ENCODE measurements around the gene FAM20C. TPM values are rescaled to one million over a fixed set of nuclear protein-coding genes. Genes with fewer than 3 reads are reported as not detected.
"Not testable (repeated sequence)": the region's sequence is repeated elsewhere in the genome, so short reads cannot be mapped to it uniquely, and the experiment has no call there.

Gene FAM20C
- total RNA-seq, 1 experiment from 2014 or later, result 132 TPM

DNA sequence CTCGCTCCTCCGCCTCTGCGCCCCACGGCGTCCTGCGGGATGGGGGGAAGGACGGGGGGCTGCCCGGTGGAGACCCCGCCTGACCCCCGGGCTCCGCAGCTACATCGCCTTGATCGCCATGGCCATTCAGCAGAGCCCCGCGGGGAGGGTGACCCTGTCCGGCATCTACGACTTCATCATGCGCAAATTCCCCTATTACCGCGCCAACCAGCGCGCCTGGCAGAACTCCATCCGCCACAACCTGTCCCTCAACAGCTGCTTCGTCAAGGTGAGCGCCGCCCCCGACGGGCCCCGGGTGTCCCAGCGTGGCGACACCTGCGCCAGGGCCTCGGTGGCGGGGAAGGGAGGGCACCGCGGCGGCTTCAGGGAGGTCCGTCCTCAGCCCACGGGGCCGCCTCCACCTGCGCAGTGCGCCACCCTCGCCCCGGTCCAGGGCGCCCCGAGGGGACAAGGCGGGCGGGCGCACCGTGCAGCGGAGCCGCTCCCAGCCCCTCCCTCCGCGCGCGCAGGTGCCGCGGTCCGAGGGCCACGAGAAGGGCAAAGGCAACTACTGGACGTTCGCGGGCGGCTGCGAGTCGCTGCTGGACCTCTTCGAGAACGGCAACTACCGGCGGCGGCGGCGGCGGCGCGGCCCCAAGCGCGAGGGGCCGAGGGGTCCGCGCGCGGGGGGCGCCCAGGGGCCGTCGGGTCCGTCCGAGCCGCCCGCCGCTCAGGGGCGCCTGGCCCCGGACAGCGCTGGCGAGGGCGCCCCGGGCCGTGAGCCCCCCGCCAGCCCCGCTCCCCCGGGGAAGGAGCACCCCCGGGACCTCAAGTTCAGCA lies 98.4 kb downstream of the FAM20C start:
- DNase-seq (ENCODE audit: low spot score), result no peak

DNA sequence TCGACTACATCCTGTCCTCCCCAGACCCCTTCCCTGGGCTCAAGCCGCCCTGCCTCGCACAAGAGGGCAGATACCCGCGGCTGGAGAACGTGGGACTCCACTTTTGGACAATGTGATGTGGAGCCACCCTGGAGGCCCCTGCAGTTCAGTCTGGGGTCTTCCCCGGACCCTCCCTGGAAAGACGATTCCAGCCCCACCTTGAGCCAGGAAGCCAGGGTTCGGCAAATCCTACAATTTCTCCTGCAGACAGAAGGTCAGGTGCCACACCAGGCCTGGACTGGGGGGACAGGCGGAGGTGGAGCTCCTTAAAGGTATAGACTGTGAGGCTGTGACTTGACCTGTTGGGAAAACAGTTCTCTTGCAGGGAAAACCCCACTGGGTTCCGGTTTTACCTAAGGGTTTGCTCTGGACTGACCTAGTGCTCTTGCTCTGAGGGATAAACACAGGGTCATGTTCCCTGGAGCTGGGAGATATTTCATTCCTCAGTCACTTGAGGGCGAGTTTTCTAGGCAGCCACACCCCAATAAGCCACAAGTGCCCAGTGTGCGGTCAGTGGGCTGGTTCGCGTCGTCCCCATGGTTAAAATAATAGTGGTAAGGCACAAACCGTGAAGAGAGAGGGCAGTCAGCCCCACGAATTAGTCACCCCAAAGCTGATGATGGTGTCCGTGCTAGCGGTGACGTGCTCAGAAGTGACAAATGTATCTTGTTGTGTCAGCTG lies 99.2 kb downstream of the FAM20C start:
- peak; percentile 83 for DNase-seq (ENCODE audit: low spot score)

DNA sequence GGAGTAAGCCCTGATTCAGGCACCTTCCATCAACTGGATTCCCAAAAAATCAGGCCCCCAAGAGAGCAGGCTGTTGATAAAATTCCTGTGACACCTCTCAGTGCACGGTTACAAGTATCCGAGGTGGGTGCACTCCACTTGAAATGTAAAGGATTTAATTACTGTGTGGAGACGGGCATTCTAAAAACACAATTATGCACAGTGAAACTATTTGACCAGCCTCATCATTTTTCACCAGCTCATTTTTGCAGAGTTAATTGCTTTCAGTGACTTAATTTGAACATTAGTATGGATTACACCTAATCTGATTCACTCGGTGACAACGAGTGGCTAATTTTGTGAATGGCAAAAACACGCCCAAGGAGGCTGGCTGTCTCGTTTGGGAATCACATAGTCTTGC lies 99.9 kb downstream of the FAM20C start:
- no peak for DNase-seq (ENCODE audit: low spot score)

DNA sequence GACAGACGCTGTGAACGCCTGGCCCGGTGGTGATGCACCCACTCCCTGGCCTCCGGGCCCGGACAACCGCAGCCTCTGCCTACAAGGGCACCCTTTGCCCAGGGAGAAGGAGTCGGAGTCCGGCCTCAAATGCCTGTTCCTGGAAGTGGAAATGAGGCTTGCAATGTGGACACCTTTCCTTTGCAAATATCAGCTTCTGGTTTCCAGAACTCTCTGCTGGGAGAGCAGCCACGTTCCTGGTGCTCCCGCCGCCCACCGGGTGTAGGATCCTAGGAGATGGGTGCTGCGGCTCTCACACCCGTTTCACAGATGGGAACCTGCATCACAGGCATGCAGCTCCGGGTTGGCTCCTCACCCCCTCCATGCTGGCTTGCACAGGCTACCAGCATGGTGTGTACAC lies 100.5 kb downstream of the FAM20C start:
- no peak for DNase-seq (ENCODE audit: low spot score)

DNA sequence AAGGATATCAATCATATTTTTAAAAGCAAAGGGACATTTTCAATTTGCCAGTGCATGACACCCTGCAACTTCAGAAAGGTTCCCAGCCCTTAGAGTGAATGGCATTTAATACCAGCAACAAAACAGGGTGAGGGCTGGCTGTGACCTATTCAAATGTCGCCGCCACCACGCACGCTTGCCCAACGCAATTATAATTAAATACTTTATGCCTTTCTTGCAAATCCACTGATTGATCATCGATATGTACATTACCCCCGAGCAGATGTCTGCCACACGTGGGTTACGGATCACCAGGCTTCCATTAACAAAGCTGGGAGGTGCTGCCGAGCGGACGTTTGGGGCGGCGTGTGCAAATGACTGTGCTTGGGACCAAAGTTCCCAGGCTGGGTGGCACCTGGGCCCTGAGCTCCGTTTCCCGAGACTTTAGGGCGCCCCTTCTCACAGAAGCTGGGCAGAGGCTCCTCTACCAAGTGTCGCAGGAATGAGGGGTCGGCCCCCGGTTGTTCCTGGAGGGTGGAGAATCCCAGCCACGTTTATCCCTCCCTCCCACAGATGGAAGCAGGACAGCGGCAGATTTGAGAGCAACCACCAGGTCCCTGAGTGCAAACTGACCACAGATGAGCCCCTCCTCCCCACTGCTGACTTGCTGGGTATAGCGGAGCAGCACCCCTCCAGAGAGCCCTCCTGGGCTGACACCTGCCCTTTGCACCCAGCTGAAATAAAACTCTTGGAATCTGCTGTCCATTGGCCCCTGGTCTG lies 101.5 kb downstream of the FAM20C start:
- DNase-seq (ENCODE audit: low spot score), result no peak

DNA sequence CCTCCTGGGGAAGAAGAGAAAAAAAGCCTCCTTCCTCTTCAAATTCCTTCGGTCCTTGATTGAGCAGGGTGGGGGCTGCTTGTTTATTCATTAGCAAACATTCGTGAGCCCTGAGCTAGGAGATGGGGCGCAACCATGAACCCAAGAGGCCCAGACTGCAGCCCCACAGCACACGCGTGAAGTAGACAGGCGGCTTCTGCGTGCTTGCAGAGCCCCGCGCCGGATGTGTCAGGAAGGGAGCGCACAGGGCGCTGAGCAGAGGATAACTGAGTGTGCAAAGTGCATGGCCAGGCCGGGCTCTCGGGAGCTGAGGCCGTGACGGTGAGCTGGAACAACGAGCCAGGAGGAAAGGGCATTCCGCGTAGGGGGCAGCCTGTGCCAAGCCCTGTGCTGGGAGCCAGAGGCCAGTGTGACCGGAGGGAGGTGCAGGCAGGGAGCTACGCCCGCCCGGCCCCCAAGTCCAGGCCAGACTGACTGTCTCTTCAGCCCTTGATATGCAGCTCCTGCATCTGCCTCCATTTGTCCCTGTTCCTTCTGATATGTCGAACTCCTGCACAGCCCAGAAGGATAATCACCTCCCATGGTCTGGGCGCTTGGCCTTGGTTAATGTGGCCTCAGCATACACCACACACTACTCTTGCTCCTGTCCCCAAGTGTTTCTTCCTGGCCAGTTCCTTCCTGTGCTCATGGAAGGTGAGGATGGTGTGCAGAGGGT lies 102.2 kb downstream of the FAM20C start:
- no peak for DNase-seq (ENCODE audit: low spot score)

DNA sequence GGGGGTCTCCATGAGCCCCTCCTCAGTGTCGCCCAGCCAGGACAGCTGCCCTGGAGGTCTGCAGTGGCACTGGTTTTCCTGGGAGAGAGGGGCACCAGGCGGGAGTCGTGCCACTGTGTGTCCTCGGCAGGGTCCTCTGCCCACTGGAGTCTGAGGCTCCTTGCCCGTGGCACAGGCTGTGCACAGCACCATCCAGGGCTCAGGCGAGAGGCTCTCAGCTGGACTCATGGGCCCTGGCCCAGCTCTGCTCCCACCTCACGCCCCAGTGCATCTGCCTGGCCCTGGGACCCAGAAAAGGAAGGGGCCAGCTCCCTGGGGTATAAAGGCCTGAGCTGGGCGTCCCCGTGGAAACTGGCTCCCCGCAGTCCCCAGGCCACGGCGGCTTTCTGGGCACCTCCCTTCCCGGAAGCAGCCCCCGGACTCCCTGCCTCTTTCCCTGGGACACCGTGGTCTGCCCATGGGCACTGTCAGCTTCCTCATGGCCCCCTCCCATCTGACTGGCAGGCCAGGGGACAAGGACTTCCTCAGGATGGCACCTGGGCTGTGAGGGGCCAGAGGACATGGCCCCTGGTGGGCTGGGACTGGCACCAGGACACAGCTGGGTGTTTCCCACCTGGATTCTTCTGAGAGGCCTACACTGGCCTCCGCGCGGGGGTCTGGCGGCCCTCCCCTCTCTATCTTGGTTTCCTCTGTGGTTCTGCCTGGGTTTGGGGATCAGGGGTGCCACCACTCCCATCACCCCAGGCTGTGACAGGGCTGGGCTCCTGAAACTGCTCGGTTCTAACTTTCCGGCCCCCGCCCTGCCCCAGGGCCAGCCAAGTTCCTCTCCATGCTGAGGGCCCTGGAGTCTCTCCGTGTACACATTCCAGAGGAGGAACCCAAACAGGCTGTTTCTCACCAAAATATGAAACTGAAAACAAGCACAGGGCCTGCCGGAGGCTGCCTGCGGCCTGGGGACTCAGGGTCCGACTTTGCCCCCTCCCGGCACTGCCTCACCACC lies 103.1 kb downstream of the FAM20C start:
- no peak for DNase-seq (ENCODE audit: low spot score)

DNA sequence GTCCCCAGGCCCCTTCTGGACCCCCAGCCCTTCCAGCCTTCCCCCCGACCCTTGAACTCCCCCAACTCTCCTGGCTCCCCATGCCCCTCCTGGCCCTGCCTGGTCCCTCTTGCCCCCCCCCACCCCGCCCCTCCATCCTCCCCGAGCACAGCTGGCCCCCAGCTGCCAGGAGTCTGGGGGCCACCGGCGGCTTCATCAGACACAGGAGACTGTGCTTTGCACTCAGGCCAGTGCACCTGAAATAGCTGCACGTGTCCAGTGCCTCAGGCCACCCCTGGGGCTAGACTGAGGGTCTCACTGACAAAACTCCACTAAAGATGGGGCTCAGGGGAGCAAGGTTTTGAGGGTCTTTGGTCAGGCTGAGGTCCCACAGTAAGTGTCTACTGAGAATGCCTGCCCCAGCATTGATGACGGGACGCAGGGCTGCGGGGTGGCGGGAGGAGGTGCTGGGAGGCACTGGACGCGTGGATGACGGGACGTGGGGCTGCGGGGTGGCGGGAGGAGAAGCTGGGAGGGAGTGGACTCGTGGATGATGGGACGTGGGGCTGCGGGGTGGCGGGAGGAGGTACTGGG lies 104.1 kb downstream of the FAM20C start:
- DNase-seq (ENCODE audit: low spot score), result no peak

DNA sequence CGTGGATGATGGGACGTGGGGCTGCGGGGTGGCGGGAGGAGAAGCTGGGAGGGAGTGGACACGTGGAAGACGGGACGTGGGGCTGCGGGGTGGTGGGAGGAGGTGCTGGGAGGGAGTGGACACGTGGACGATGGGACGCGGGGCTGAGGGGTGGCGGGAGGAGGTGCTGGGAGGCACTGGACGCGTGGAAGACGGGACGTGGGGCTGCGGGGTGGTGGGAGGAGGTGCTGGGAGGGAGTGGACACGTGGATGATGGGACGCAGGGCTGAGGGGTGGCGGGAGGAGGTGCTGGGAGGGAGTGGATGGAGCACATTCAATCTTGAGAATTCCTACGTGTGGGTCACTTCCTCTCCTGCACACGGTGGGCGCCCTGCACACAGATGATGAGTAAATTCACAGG lies 104.8 kb downstream of the FAM20C start:
- not testable (repeated sequence) for DNase-seq (ENCODE audit: low spot score)

DNA sequence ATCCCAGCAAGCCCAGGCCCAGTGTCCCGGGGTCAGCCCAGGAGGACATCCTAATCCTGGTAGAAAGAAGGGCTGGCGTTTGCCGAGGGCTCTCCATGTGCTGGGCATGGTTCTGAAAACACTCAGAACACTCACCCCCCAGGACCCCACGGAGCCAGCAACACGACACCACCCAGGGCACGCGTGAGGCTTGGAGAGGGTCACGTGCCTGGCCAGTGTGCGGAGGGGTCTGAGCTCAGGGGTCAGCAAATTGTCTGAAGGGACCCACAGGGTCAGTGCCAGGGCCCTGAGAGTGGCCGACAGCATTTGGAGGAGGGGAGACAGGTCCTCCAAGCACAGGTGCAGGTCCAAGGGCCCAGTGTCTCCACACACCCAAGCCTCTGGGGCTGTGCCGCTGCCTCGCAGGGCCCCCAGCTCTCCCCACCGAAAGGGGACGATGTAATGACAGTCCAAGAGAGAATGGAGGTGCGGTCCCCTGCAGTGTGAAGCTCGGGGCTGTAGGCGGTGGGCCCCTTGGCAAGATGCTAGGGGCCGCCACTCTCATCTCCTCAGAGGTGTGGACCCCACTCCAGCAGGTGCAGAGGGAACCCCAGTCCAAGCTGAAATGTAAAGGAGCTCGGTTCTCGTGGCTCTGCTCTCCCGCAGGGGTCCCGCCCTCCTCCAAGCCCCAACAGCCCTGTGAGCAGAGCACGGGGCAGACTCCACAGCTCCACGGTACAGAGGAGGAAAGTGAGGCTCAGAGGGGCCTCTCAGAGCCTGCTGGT lies 105.4 kb downstream of the FAM20C start:
- DNase-seq (ENCODE audit: low spot score), result no peak

DNA sequence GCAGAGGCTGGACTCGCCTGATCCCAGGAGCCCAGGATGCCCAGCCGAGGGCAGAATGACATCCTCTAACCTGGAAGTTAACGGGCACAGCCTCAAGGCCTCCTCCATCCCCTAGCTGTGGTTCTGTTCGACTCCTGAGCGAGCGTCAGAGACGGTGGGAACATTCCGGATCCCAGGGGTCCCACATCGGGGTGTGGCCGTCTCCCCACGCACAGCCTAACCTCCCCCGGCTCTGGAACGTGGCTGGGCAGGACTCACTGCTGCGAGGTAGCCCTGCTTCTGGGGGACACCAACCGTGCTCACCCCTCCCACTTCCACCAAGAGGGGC lies 106.0 kb downstream of the FAM20C start:
- DNase-seq (ENCODE audit: low spot score), result no peak

DNA sequence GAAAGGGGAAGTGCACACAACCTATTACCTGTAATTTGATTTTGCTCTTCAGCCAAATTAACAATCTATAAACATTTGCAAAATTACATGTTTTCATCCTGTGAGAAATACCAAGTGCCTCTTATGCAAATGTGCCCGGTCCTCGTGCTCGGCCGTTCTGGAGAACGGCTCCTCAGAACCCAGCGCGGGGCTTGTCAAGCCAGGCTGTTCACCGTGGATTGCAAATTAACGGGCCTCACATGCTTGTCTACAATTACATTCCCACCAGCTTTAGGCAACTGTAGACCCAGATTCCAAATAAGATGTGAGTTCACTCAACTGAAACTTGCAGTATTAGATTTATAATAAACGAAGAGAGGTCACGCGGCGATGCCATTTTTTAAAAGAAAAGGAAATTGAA lies 106.4 kb downstream of the FAM20C start:
- no peak for DNase-seq (ENCODE audit: low spot score)

DNA sequence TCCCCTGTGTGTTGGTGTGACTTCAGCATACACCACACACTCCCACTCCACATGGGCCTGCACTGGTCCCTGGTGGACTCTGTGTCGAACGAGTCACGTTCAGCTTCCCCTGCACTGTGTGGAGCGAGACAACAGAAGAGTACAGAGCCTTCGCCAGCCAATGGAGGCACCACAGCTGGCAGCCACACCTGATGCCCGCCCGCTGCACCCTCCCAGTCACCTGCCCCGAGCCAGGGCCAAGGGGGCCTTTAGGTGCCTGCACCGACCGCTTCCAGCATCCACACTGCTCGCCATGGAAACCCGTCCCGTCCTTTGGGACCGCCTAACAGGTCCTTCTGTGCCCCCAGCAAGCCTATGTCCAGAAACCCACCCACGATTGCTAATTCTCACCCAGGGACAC lies 106.8 kb downstream of the FAM20C start:
- no peak for DNase-seq (ENCODE audit: low spot score)

DNA sequence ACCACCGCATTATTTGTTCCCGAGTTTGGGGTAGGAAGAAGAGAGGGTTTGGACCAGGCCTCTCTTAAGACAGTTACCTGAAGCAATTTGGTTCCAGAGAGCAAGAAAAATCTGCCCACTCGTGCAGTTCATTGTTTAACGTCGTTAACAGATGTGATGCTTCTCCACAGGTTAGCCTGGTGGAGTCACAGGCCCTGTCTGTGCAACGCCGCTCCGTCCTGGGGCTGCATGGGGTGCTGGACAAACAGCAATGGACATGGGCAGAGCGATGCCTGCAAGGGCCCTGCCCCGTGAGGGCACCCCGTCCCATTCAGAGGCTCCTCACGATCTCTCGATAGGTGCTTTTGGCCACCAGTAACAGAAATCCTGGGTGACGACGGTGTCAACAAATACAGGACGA lies 107.3 kb downstream of the FAM20C start:
- DNase-seq (ENCODE audit: low spot score), result no peak

DNA sequence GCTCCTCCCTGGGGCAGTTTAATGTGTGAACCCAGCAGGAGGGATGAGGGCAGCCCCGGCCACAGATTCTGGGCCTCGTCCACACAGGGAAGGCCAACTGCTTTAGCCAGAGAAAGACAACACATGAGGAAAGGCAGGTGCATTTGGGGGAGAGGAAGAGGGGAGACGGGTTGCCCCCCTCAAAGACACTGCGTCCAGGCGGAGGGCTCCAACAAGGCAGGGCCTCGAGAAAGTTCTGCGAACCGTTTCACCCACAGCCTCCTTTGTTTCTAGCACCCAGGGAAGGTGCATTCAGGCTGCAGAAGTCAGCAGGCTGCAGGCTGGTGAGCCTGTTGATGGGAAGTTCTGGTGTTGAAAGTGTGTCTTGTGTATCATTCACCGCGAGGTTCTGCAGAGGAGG lies 107.7 kb downstream of the FAM20C start:
- DNase-seq (ENCODE audit: low spot score), result no peak

DNA sequence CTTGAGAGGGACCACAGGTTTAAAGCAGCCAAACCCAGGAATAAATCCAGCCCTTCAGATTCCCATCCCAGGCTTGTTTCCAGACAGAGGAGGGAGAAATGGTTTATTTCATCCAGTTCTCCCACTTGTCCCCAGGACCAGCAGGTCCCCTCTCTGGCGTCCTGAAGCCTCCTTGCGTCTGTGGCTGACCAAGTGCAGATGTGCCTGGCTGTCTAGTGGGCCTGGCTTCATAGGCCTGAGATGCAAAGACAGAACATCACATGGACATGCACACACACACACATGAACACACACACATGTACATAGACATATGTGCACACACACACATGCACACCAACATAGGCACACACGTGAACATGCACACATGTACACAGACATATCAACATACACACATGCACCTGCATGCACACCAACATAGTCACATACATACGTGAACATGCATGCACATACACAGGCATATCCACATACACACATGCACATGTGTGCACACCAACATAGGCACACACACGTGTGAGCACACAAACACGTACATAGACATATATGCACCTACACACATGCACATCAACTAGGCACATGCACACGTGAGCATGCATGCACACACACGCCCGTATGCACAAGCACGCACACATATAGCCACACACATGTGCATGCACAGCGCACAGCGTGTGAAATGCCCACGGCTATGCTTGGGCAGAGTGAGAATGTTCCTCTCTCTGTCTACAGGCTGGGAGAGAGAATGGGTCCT lies 108.3 kb downstream of the FAM20C start:
- no peak for DNase-seq (ENCODE audit: low spot score)

DNA sequence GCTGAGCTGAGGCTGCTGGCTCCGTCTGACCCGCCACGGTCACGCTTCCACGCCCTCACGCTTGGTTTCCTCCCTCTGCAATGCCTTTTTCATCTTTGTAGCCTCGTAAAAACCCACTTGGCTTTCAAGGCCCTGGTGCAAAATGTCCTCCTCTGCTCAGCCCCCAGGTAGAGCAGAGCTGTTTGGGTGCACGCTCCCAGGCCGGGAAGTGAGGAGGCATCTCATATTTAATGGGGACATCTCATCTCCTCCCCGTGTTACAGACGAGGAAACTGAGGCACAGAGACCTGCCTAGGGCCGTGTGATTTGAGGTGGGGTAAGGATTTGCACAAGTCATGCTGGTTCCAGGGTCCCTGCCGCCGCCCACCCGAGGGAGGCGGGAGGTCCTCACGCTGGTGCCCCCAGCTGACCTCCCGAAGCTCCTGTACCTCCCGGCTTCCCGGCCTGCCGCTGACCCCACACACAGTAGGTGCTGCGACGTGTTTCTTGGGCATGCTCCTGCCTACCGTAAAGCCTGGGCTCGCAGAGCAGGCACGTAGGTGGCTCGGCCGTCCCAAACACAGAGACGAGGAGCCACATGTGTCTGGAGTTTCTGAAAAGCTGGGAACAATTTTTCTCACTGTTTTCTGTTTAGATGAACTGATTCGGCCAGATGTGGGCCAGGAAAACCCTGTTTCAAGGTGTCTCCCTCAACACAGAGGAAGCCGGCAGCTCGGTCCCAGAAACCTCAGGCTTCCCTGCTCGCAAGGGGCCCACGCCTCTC lies 109.1 kb downstream of the FAM20C start:
- DNase-seq (ENCODE audit: low spot score), result no peak

All from H4 (cell line).